SK-N-SH treated with all-trans-retinoic acid at 6 μM for 48 hours (cell line): ENCODE results near the gene ADK.

ENCODE experiments used
- ATAC-seq: fragments of 200-7000 bp; cut with Tn5 transposase; 3 replicates; pipeline ENCODE4 v1.9.1; 2020; ENCODE audit warnings: mild to moderate bottlenecking, moderate library complexity
- BACH2 ChIP-seq: fragments of 250-450 bp; sonication (Bioruptor Pico); IDR thresholded peaks from 2 replicates; pipeline ENCODE4 v1.9.0; 2021; ENCODE audit warnings: mild to moderate bottlenecking, borderline replicate concordance
- CREB5 ChIP-seq: fragments of 250-450 bp; sonication (Bioruptor Pico); IDR thresholded peaks from 2 replicates; pipeline ENCODE4 v1.5.1; 2020; ENCODE audit warnings: low read depth, mild to moderate bottlenecking, moderate library complexity
- CSDC2 ChIP-seq: fragments of 250-450 bp; sonication (Bioruptor Pico); IDR thresholded peaks from 2 replicates; pipeline ENCODE4 v1.5.0; 2020; ENCODE audit warnings: mild to moderate bottlenecking, moderate library complexity
- CSRNP3 ChIP-seq: fragments of 250-450 bp; sonication (Bioruptor Pico); IDR thresholded peaks from 2 replicates; pipeline ENCODE4 v1.5.1; 2021; ENCODE audit warnings: mild to moderate bottlenecking, moderate library complexity
- ESRRG ChIP-seq: fragments of 250-450 bp; sonication (Bioruptor Pico); IDR thresholded peaks from 2 replicates; pipeline ENCODE4 v1.6.1; 2021; ENCODE audit warnings: mild to moderate bottlenecking
- GLIS3 ChIP-seq: fragments of 250-450 bp; sonication (Bioruptor Pico); IDR thresholded peaks from 2 replicates; pipeline ENCODE4 v1.5.0; 2020; ENCODE audit warnings: mild to moderate bottlenecking, moderate library complexity
- ISL1 ChIP-seq: fragments of 250-450 bp; sonication (Bioruptor Pico); IDR thresholded peaks from 2 replicates; pipeline ENCODE4 v2.1.2; 2022; ENCODE audit warnings: mild to moderate bottlenecking, moderate library complexity
- OSR1 ChIP-seq: fragments of 250-450 bp; sonication (Bioruptor Pico); IDR thresholded peaks from 2 replicates; pipeline ENCODE4 v1.8.0; 2022; ENCODE audit warnings: moderate library complexity, mild to moderate bottlenecking, inconsistent platforms
- PATZ1 ChIP-seq: fragments of 250-450 bp; sonication (Bioruptor Pico); IDR thresholded peaks from 2 replicates; pipeline ENCODE4 v1.8.0; 2020; ENCODE audit warnings: mild to moderate bottlenecking, moderate library complexity, borderline replicate concordance
- PPARA ChIP-seq: fragments of 250-450 bp; sonication (Bioruptor Pico); IDR thresholded peaks from 2 replicates; pipeline ENCODE4 v1.5.0; 2020; ENCODE audit warnings: mild to moderate bottlenecking, borderline replicate concordance
- RARB ChIP-seq: fragments of 250-450 bp; sonication (Bioruptor Pico); IDR thresholded peaks from 2 replicates; pipeline ENCODE4 v1.8.0; 2021; ENCODE audit warnings: mild to moderate bottlenecking, moderate library complexity
- SNAI2 ChIP-seq: fragments of 250-450 bp; sonication (Bioruptor Pico); IDR thresholded peaks from 2 replicates; pipeline ENCODE4 v1.5.0; 2020; ENCODE audit warnings: mild to moderate bottlenecking, moderate library complexity
- TOX ChIP-seq: fragments of 250-450 bp; sonication (Bioruptor Pico); IDR thresholded peaks from 2 replicates; pipeline ENCODE4 v1.8.0; 2021; ENCODE audit warnings: mild to moderate bottlenecking, moderate library complexity, borderline replicate concordance
- TSHZ2 ChIP-seq: fragments of 250-450 bp; sonication (Bioruptor Pico); IDR thresholded peaks from 2 replicates; pipeline ENCODE4 v1.5.0; 2020; ENCODE audit warnings: mild to moderate bottlenecking, moderate library complexity
- ZFP3 ChIP-seq: fragments of 250-450 bp; sonication (Bioruptor Pico); IDR thresholded peaks from 2 replicates; pipeline ENCODE4 v1.5.0; 2020; ENCODE audit warnings: mild to moderate bottlenecking, moderate library complexity
- ZFP30 ChIP-seq: fragments of 450-650 bp; formaldehyde crosslinking; IDR thresholded peaks from 2 replicates; pipeline ENCODE4 v1.5.0; 2022; ENCODE audit warnings: mild to moderate bottlenecking, moderate library complexity
- ZNF565 ChIP-seq: fragments of 450-650 bp; formaldehyde crosslinking; conservative IDR thresholded peaks from 2 replicates; pipeline ENCODE4 v1.5.0; 2020; ENCODE audit warnings: low read depth, mild to moderate bottlenecking, moderate library complexity
- ZNF8 ChIP-seq: fragments of 450-650 bp; formaldehyde crosslinking; IDR thresholded peaks from 2 replicates; pipeline ENCODE4 v1.5.0; 2020; ENCODE audit warnings: mild to moderate bottlenecking, moderate library complexity
- TF ChIP-seq, protein P1 (sequence below): fragments of 250-450 bp; sonication (Bioruptor Pico); IDR thresholded peaks from 2 replicates; pipeline ENCODE4 v1.8.0; 2021; ENCODE audit warnings: low read depth, mild to moderate bottlenecking, moderate library complexity, borderline replicate concordance

Gene ADK

DNA sequence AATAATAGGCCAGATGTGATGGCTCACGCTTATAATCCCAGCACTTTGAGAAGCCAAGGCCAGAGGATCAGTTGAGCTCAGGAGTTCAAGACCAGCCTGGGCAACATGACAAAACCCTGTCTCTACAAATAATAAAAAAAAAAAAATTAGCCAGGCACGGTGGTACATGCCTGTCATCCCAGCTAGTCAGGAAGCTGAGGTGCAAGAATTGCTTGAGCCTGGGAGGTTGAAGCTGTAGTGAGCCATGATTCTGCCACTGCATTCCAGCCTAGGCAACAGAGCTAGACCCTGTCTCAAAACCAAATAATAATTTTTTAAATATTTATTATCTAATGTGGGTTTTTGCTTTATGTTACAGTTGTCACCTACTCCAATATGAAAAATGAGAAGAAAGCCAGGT is 178.9 kb downstream of the ADK start:
- TF ChIP-seq RARB (CRISPR knock-in tag) (no peak), TSHZ2 (CRISPR knock-in tag) (no peak), PPARA (CRISPR knock-in tag) (no peak)
- ATAC-seq, result peak; percentile 53; the same call in 2 of the 3 replicates

- ATAC-seq, result no peak
- TF ChIP-seq TSHZ2 (CRISPR knock-in tag), result no peak
- TF ChIP-seq ZNF565 (CRISPR knock-in tag), result no peak
- no peak for TF ChIP-seq SNAI2 (CRISPR knock-in tag)
- no peak for TF ChIP-seq CREB5 (CRISPR knock-in tag)
- TF ChIP-seq ZNF8 (CRISPR knock-in tag), result no peak
- TF ChIP-seq GLIS3 (CRISPR knock-in tag), result no peak
- no peak for TF ChIP-seq TOX
- no peak for TF ChIP-seq PPARA (CRISPR knock-in tag)
- TF ChIP-seq PATZ1 (CRISPR knock-in tag), result no peak
- TF ChIP-seq ZFP30, result no peak
- TF ChIP-seq, all 23 proteins: peak for 0
These were observed 179.6 kb downstream of the ADK start for GRCh38 chr10:74330646-74331045.

DNA sequence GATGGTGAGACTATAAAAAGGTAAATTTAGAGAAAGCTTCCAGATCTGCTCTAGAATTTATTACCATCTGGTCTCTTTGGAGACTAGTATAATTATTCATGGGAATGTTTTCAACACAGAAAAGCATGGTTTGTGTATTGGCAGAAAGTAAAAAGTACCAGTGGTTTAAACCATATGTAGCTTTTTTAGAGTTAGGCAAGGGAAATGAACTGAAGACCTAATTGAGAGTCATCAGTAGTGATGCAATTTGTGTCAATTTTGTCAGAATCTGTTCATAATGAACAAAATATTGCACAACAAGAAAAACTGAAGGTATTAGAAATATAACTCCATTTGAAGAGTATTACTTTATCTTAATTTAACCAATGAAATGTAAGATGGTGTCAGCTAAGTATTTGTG is 181.4 kb downstream of the ADK start:
- peak; percentile 59; the same call in 2 of the 3 replicates for ATAC-seq
- TF ChIP-seq CSDC2, result no peak
- TF ChIP-seq ISL1 (CRISPR knock-in tag), result peak; percentile 65

DNA sequence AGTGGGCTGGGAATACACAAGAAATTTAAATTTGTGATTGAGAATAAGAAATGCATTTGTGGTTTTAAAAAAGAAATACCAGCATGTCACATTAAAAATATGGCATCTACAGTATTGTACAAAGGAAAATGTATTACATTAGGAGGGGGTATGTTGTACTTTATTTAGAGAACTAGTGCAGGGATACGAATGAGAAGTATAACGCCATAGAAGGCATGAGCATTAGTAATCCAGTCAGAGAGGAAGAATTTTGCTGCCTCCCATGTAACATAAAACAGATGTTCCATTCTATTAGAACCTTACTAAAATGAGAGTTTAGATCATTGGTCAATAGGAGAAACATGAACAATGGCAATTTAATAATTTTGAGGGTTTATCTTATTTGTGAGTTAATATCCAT is 182.2 kb downstream of the ADK start:
- peak; percentile 86 for ATAC-seq
- TF ChIP-seq ZNF8 (CRISPR knock-in tag), result no peak
- no peak for TF ChIP-seq TSHZ2 (CRISPR knock-in tag)
- TF ChIP-seq CSRNP3 (CRISPR knock-in tag), result no peak; the same call in 1 of the 2 replicates
- TF ChIP-seq SNAI2 (CRISPR knock-in tag), result no peak
- TF ChIP-seq ZFP30, result no peak
- peak; percentile 87 for TF ChIP-seq ISL1 (CRISPR knock-in tag)
- TF ChIP-seq, protein P1, sequence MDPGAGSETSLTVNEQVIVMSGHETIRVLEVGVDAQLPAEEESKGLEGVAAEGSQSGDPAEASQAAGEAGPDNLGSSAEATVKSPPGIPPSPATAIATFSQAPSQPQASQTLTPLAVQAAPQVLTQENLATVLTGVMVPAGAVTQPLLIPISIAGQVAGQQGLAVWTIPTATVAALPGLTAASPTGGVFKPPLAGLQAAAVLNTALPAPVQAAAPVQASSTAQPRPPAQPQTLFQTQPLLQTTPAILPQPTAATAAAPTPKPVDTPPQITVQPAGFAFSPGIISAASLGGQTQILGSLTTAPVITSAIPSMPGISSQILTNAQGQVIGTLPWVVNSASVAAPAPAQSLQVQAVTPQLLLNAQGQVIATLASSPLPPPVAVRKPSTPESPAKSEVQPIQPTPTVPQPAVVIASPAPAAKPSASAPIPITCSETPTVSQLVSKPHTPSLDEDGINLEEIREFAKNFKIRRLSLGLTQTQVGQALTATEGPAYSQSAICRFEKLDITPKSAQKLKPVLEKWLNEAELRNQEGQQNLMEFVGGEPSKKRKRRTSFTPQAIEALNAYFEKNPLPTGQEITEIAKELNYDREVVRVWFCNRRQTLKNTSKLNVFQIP (CRISPR knock-in tag), result no peak
- TF ChIP-seq BACH2 (CRISPR knock-in tag), result no peak
- TF ChIP-seq ZFP3 (CRISPR knock-in tag), result no peak
- TF ChIP-seq RARB (CRISPR knock-in tag), result no peak
- no peak for TF ChIP-seq ESRRG
- TF ChIP-seq PPARA (CRISPR knock-in tag), result no peak
- TF ChIP-seq TOX, result peak; percentile 69; the same call in 1 of the 2 replicates
- TF ChIP-seq ZNF565 (CRISPR knock-in tag), result no peak
- no peak for TF ChIP-seq OSR1 (CRISPR knock-in tag)
